ENCODE measurements around the gene ZBTB16. TPM values are rescaled to one million over a fixed set of nuclear protein-coding genes. Genes with fewer than 3 reads are reported as not detected.
A peak's percentile ranks its signal among the peaks of the same experiment; 100 is the strongest.

ZBTB16 gene
- total RNA-seq, 1 donor from 2014 or later, result 39.4 TPM

DNA sequence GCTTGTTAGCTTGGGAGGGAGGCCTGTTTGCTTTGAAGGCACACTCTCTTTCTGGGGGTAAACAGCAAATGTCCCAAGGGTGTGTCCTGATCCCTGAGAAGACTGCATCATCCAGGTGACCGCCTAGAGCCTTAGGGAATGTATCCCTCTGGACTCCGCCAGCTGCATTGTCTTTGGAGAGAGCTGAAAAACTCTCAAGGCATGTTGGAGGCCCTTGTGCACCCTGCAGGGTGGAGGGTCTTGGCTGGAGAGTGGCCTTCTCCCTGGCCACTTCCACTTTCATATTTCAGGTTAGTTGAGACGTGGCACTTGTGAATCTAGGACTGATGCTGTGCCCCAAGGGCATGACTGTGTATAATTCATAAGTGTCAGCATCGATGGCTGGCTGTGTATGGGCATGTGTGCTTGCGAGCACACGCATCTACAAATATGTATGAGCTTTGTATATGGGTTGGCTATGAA, 70.6 kb downstream of the ZBTB16 start:
- no peak for TF ChIP-seq CTCF (conservative IDR thresholded peaks at IDR 0.05)
- Mint-ChIP-seq H3K36me3 (ENCODE audit: low read depth) (peaks cover 13% of the 10 kb centered on the region), H3K4me3 (no peak overlapping the region), H3K27ac (ENCODE audit: unreplicated experiment) (peak overlapping the region; percentile 4), H3K9me3 (peaks cover 4% of the 10 kb centered on the region), H3K4me1 (peaks cover 72% of the 10 kb centered on the region), H3K27me3 (ENCODE audit: low read depth) (no peaks in the 10 kb centered on the region)
- DNase-seq (ENCODE audit: low read depth, low spot score), result no peak

- H3K27ac Mint-ChIP-seq (ENCODE audit: unreplicated experiment), result peak overlapping the region; percentile 4
- DNase-seq (ENCODE audit: low read depth, low spot score), result no peak
- no peak overlapping the region for H3K4me3 Mint-ChIP-seq
- no peaks in the 10 kb centered on the region for H3K27me3 Mint-ChIP-seq (ENCODE audit: low read depth)
- H3K4me1 Mint-ChIP-seq, result peaks cover 74% of the 10 kb centered on the region
- peaks cover 4% of the 10 kb centered on the region for H3K9me3 Mint-ChIP-seq
- H3K36me3 Mint-ChIP-seq (ENCODE audit: low read depth), result peaks cover 13% of the 10 kb centered on the region
- no peak for TF ChIP-seq CTCF (conservative IDR thresholded peaks at IDR 0.05)
Measured at GRCh38 chr11:114130629-114131277, 71.2 kb downstream of the ZBTB16 start.

- no peaks in the 10 kb centered on the region for H3K27me3 Mint-ChIP-seq (ENCODE audit: low read depth)
- DNase-seq (ENCODE audit: low read depth, low spot score), result no peak
- H3K4me3 Mint-ChIP-seq, result no peak overlapping the region
- TF ChIP-seq CTCF (conservative IDR thresholded peaks at IDR 0.05), result no peak
- peaks cover 10% of the 10 kb centered on the region for H3K36me3 Mint-ChIP-seq (ENCODE audit: low read depth)
- peaks cover 1% of the 10 kb centered on the region for H3K9me3 Mint-ChIP-seq
- no peak overlapping the region for H3K27ac Mint-ChIP-seq (ENCODE audit: unreplicated experiment)
- peaks cover 75% of the 10 kb centered on the region for H3K4me1 Mint-ChIP-seq
Measured at GRCh38 chr11:114131461-114131864, 72.0 kb downstream of the ZBTB16 start.

DNA sequence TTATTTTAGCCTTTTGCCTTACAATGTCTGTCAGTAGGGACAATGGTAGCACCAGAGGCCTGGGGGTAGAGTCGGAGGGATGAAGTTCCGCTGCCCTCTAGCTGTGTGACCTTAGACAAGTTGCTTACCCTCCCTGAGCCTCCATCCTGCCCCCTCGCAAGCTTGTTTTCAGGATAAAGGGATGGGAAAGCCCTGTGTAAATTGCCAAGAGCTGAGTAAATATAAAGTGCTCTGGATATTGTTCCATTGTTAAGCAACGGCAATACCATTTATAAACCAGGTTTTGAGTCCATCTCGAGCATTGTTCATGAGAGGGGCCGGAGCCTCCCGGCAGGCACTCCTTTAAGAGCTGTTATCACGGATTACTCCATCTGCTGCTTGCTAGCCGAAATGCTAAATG, 72.9 kb downstream of the ZBTB16 start:
- H3K4me1 Mint-ChIP-seq, result peaks cover 77% of the 10 kb centered on the region
- H3K36me3 Mint-ChIP-seq (ENCODE audit: low read depth), result peaks cover under 1% of the 10 kb centered on the region
- DNase-seq (ENCODE audit: low read depth, low spot score), result no peak
- H3K27ac Mint-ChIP-seq (ENCODE audit: unreplicated experiment), result no peak overlapping the region
- no peak for TF ChIP-seq CTCF (conservative IDR thresholded peaks at IDR 0.05)
- H3K4me3 Mint-ChIP-seq, result no peak overlapping the region
- no peaks in the 10 kb centered on the region for H3K27me3 Mint-ChIP-seq (ENCODE audit: low read depth)
- H3K9me3 Mint-ChIP-seq, result no peaks in the 10 kb centered on the region

DNA sequence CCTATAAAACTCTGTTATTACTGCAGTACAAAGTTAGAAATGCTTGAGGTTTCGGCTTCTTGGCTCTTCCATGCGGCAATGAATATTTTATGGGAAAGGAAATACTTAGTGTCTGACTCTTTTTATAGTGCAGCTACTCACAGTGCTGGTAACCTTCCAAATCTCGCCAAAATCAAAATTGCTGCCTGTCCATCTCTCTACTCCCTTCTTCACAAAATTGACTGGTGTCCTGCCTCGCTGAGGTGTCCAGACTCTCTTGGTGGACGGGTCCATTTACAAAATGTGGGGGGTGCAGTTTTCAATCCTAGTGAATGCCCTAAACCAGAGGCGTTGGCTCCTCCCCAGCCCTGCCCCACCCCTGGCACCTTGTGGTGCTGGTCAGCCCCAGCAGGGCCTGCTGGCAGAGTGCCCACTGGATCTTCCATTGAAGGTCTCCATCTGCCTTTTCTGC, 73.5 kb downstream of the ZBTB16 start:
- Mint-ChIP-seq H3K27me3 (ENCODE audit: low read depth) (no peaks in the 10 kb centered on the region), H3K9me3 (no peaks in the 10 kb centered on the region), H3K27ac (ENCODE audit: unreplicated experiment) (no peak overlapping the region), H3K4me3 (no peak overlapping the region), H3K4me1 (peaks cover 82% of the 10 kb centered on the region), H3K36me3 (ENCODE audit: low read depth) (no peaks in the 10 kb centered on the region)
- no peak for TF ChIP-seq CTCF (conservative IDR thresholded peaks at IDR 0.05)
- no peak for DNase-seq (ENCODE audit: low read depth, low spot score)
